ENCODE measurements around the gene PIAS3.

- no peak for TF ChIP-seq CTCF (IDR thresholded peaks at IDR 0.05)
- no peak for TF ChIP-seq POLR2A (IDR thresholded peaks at IDR 0.05)
Measured at GRCh38 chr1:145805057-145805456, 53.8 kb downstream of the PIAS3 start.
